ENCODE data around the gene ITIH5. TPM values are rescaled to one million over a fixed set of nuclear protein-coding genes. Genes with fewer than 3 reads are reported as not detected.

ITIH5 gene
- total and polyA plus RNA-seq, 9 of the 15 experiments (the other 6 are each of a cell fraction or from before 2014, with no cell fraction given): 0.52 to 4.5 (median 2.6) TPM

DNA sequence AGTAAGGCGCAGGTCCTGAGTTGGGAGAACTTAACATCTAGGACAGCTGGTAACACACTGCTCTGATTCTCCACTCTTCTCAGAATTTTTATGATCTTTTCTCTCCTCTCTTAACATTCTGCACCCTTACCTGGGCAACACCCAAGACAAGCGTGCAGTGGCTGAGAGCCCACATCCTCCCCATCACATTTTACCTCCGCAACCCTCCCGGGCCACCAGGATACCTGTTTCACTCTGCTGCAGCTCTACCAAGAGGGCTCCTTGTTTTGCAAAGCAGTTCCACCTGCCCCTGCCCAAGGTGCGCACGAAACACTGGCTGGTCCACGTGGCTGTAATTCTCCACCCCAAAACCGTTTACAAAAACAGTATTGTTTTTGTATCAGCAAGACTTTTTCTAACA lies 81.5 kb downstream of the ITIH5 start:
- Histone ChIP-seq H3K4me3 (no peak overlapping the region), H4K20me1 (replicated peaks; ENCODE audit: control insufficient read depth, insufficient read depth, low read length) (no peaks in the 10 kb centered on the region), H3K4me2 (ENCODE audit: insufficient read depth, low read length) (no peak overlapping the region), H3K9me3 (replicated peaks; ENCODE audit: control insufficient read depth, insufficient read depth, low read depth, low read length) (no peaks in the 10 kb centered on the region; the same call in 1 of the 2 replicates), H3K27ac (ENCODE audit: extremely low read depth, low read depth, low read length) (no peak overlapping the region), H2AFZ (ENCODE audit: low read depth, low read length) (no peak overlapping the region), H3K79me2 (ENCODE audit: control insufficient read depth, insufficient read depth, low read length) (no peaks in the 10 kb centered on the region), H3K36me3 (ENCODE audit: control insufficient read depth, insufficient read depth, low read length) (no peaks in the 10 kb centered on the region), H3K4me1 (replicated peaks in 1 of 2; ENCODE audit: control insufficient read depth in 2 of 2, insufficient read depth in 2 of 2, low read length in 2 of 2) (no peaks in the 10 kb centered on the region), H3K9ac (ENCODE audit: insufficient read depth in 1 of 2, low read depth in 2 of 2, low read length in 2 of 2) (no peak overlapping the region), H3K27me3 (ENCODE audit: control insufficient read depth in 2 of 2, insufficient read depth in 2 of 2, low read length in 2 of 2) (peaks cover 13 to 31% of the 10 kb centered on the region in 2 experiments; a peak in 3 of 5 replicates), H3K9me1 (ENCODE audit: control insufficient read depth, insufficient read depth, low read length) (no peaks in the 10 kb centered on the region)
- 14% methylated on average over 7 of the region's 8 CpGs for WGBS (ENCODE audit: insufficient coverage, low coverage, missing lambda C conversion rate)
- DNase-seq (ENCODE audit: extremely low read depth in 1 of 4, low spot score in 3 of 4) (no peak), ATAC-seq (no peak), FAIRE-seq (no peak)
- ChIA-PET POLR2A (interaction anchor here (0.7 kb wide), 1 partner anchor 16 kb away, joined by 3 read pairs; no protein-coding TSS in a partner anchor), CTCF (ENCODE audit: low intra/inter-chr PET ratio) (no interaction called here)
- no peak for TF ChIP-seq ZNF143 (CRISPR knock-in tag; IDR thresholded peaks at IDR 0.05)
- TF ChIP-seq RBM15 (IDR thresholded peaks at IDR 0.05; ENCODE audit: insufficient read depth, low read length): no peak
- no peak for TF ChIP-seq ZNF431 (CRISPR knock-in tag; IDR thresholded peaks at IDR 0.05)
- TF ChIP-seq XRCC4 (IDR thresholded peaks at IDR 0.05; ENCODE audit: extremely low read depth, insufficient read depth, insufficient read length): no peak
- intact Hi-C loops (cut with micrococcal nuclease) (no loop called here), in situ Hi-C loops (cut with MboI) (no loop called here)
- BruUV-seq (replicated peaks): no TSS peak

DNA sequence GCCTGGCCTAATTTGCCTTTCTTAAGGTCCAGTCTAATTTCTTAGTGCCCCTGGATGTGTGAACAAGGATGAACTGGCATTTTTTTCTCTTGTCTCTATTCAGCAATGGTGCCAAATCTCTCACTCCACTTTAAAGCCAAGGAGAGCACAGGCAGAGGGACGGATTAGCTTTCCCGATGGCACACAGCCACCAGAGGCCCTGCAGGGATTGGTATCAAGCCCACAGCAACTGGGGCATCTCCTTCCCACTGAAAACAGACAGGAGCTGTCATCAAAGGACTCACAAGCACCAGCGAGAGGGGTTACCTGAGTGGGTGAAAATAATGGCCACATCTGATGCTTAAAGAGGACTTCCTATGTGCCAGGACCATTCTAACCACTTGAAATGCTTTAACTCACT lies 83.1 kb downstream of the ITIH5 start:
- H3K4me1 ChIP-seq (replicated peaks in 1 of 2; ENCODE audit: control insufficient read depth in 2 of 2, insufficient read depth in 2 of 2, low read length in 2 of 2): no peaks in the 10 kb centered on the region
- DNase-seq (ENCODE audit: extremely low read depth in 1 of 4, low spot score in 3 of 4) (no peak), FAIRE-seq (no peak), ATAC-seq (no peak)
- no peak overlapping the region for H2AFZ ChIP-seq (ENCODE audit: low read depth, low read length)
- no peaks in the 10 kb centered on the region for H3K79me2 ChIP-seq (ENCODE audit: control insufficient read depth, insufficient read depth, low read length)
- ChIA-PET POLR2A (interaction anchor here (0.7 kb wide), 1 partner anchor 83 kb away, joined by 3 read pairs; the partner anchor contains the start of gene ITIH5), CTCF (ENCODE audit: low intra/inter-chr PET ratio) (no interaction called here)
- H3K9ac ChIP-seq (ENCODE audit: insufficient read depth in 1 of 2, low read depth in 2 of 2, low read length in 2 of 2): no peak overlapping the region
- no peaks in the 10 kb centered on the region for H3K36me3 ChIP-seq (ENCODE audit: control insufficient read depth, insufficient read depth, low read length)
- no peaks in the 10 kb centered on the region for H3K9me1 ChIP-seq (ENCODE audit: control insufficient read depth, insufficient read depth, low read length)
- H3K4me2 ChIP-seq (ENCODE audit: insufficient read depth, low read length): no peak overlapping the region
- WGBS (ENCODE audit: insufficient coverage, low coverage, missing lambda C conversion rate): 7% methylated on average over 3 of the region's 3 CpGs
- no peak overlapping the region for H3K27ac ChIP-seq (ENCODE audit: extremely low read depth, low read depth, low read length)
- no peak overlapping the region for H3K4me3 ChIP-seq
- no peaks in the 10 kb centered on the region for H4K20me1 ChIP-seq (replicated peaks; ENCODE audit: control insufficient read depth, insufficient read depth, low read length)
- peaks cover 7 to 26% of the 10 kb centered on the region in 2 experiments; a peak in 3 of 5 replicates for H3K27me3 ChIP-seq (ENCODE audit: control insufficient read depth in 2 of 2, insufficient read depth in 2 of 2, low read length in 2 of 2)
- no peaks in the 10 kb centered on the region; the same call in 1 of the 2 replicates for H3K9me3 ChIP-seq (replicated peaks; ENCODE audit: control insufficient read depth, insufficient read depth, low read depth, low read length)
- no TSS peak for BruUV-seq (replicated peaks)
- in situ Hi-C loops (cut with MboI) (no loop called here), intact Hi-C loops (cut with micrococcal nuclease) (no loop called here)
- no peak for TF ChIP-seq ZNF445 (CRISPR knock-in tag; IDR thresholded peaks at IDR 0.05; ENCODE audit: low read depth)
- TF ChIP-seq, protein P1, sequence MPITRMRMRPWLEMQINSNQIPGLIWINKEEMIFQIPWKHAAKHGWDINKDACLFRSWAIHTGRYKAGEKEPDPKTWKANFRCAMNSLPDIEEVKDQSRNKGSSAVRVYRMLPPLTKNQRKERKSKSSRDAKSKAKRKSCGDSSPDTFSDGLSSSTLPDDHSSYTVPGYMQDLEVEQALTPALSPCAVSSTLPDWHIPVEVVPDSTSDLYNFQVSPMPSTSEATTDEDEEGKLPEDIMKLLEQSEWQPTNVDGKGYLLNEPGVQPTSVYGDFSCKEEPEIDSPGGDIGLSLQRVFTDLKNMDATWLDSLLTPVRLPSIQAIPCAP (CRISPR knock-in tag; IDR thresholded peaks at IDR 0.05; ENCODE audit: borderline replicate concordance): no peak
- TF ChIP-seq ZFP1 (CRISPR knock-in tag; IDR thresholded peaks at IDR 0.05): no peak
- TF ChIP-seq ZNF175 (CRISPR knock-in tag; IDR thresholded peaks at IDR 0.05; ENCODE audit: low read depth): no peak
- TF ChIP-seq BRD4 (IDR thresholded peaks at IDR 0.05): no peak
- TF ChIP-seq BRF1 (IDR thresholded peaks at IDR 0.05; ENCODE audit: borderline replicate concordance, extremely low read depth, insufficient read length): no peak
- no peak for TF ChIP-seq ZSCAN29 (IDR thresholded peaks at IDR 0.05)
- TF ChIP-seq TCFL5 (CRISPR knock-in tag; conservative IDR thresholded peaks at IDR 0.05): no peak
- TF ChIP-seq NCOR1 (IDR thresholded peaks at IDR 0.05): no peak
- TF ChIP-seq ZNF316 (IDR thresholded peaks at IDR 0.05): no peak
- no peak for TF ChIP-seq MCM3 (IDR thresholded peaks at IDR 0.05)
- TF ChIP-seq EP400 (IDR thresholded peaks at IDR 0.05): no peak
